ENCODE measurements around the gene EPHA2.

GRCh38 chr1:16116002-16116401, 39.9 kb downstream of the EPHA2 start:
- TF ChIP-seq CTCF (IDR thresholded peaks at IDR 0.05): no peak
- no peak for TF ChIP-seq POLR2A (IDR thresholded peaks at IDR 0.05)

All from testis (tissue), 2 donors.